ENCODE results near the gene LY6G6D.
A peak's percentile ranks its signal among the peaks of the same experiment; 100 is the strongest.

The LY6G6D gene

DNA sequence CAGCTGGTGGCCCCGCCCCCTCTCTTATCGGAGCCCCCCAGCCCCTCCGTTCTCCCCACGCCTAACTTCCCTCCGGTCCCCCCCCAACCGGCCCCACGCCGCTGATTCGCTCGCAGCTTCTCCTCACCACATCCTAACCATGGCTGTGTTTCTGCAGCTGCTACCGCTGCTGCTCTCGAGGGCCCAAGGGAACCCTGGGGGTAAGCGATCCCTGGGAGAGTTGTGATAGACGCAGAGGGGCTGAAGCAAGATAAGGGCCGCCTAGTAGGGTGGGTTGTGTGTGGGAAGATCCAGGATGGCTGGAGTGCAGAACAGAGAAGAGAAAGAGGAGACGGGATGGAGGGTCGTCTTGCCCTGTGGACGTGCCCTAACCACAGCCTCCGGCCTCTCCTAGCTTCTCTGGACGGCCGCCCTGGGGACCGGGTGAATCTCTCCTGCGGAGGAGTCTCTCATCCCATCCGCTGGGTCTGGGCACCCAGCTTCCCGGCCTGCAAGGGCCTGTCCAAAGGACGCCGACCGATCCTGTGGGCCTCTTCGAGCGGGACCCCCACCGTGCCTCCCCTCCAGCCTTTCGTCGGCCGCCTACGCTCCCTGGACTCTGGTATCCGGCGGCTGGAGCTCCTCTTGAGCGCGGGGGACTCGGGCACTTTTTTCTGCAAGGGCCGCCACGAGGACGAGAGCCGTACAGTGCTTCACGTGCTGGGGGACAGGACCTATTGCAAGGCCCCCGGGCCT, 8.3 kb downstream of the LY6G6D start, which contains the start of gene MPIG6B:
Gene MPIG6B (plus strand): TSS at position 129 of the 735 bp plus-strand sequence. CDS start 11 bp downstream, at position 140.
- DNase-seq (ENCODE audit: insufficient read length, low spot score) (no peak), FAIRE-seq (no peak)
- no peak for TF ChIP-seq PAX5 (IDR thresholded peaks at IDR 0.05; ENCODE audit: insufficient read depth, low read length, severe bottlenecking)
- TF ChIP-seq POLR2A (IDR thresholded peaks at IDR 0.05; ENCODE audit: low read depth, low read length), result no peak
- no peak for TF ChIP-seq TAF1 (IDR thresholded peaks at IDR 0.05; ENCODE audit: low read depth, low read length)
- no peak for TF ChIP-seq POLR2AphosphoS5 (IDR thresholded peaks at IDR 0.05; ENCODE audit: low read depth, low read length)
- TF ChIP-seq SPI1 (IDR thresholded peaks at IDR 0.05; ENCODE audit: low read depth, low read length), result no peak
- TF ChIP-seq POU2F2 (IDR thresholded peaks at IDR 0.05; ENCODE audit: low read depth, low read length), result no peak

DNA sequence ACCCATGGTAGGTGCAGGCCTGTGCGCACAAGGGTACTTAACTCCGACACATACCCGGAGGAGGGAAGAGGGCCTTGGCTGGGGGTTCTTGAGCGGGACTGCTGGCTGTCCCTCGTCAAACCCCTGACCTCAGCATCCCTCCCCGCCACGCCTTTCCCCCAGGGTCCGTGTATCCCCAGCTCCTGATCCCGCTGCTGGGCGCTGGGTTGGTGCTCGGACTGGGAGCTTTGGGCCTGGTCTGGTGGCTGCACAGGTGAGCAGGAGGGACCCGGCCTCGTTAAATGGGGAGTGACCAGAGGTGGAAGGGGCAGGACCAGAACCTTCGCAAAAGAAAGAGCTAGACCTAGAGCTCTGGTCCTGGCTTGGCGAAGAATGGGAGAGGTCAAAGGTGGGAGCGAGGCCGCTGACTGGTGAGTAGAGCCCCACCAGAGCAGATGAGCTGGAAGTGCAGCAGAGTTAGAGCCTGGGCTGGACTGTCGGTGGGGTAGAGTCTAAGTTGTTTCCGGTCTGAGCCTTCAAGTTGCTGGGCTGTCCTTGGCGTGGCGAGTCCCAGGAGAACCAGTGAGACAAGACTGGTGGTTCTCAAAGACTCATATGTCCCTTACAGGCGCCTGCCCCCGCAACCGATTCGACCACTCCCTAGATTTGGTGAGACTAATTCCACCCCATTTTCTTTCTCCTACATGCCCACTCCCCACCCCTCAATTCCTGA, 9.0 kb downstream of the LY6G6D start:
- DNase-seq (ENCODE audit: insufficient read length, low spot score), result no peak
- no peak for FAIRE-seq
- TF ChIP-seq POU2F2 (IDR thresholded peaks at IDR 0.05; ENCODE audit: low read depth, low read length), result no peak
- no peak for TF ChIP-seq SPI1 (IDR thresholded peaks at IDR 0.05; ENCODE audit: low read depth, low read length)
- TF ChIP-seq POLR2A (IDR thresholded peaks at IDR 0.05; ENCODE audit: low read depth, low read length), result no peak
- no peak for TF ChIP-seq TAF1 (IDR thresholded peaks at IDR 0.05; ENCODE audit: low read depth, low read length)
- no peak for TF ChIP-seq PAX5 (IDR thresholded peaks at IDR 0.05; ENCODE audit: insufficient read depth, low read length, severe bottlenecking)
- no peak for TF ChIP-seq POLR2AphosphoS5 (IDR thresholded peaks at IDR 0.05; ENCODE audit: low read depth, low read length)

DNA sequence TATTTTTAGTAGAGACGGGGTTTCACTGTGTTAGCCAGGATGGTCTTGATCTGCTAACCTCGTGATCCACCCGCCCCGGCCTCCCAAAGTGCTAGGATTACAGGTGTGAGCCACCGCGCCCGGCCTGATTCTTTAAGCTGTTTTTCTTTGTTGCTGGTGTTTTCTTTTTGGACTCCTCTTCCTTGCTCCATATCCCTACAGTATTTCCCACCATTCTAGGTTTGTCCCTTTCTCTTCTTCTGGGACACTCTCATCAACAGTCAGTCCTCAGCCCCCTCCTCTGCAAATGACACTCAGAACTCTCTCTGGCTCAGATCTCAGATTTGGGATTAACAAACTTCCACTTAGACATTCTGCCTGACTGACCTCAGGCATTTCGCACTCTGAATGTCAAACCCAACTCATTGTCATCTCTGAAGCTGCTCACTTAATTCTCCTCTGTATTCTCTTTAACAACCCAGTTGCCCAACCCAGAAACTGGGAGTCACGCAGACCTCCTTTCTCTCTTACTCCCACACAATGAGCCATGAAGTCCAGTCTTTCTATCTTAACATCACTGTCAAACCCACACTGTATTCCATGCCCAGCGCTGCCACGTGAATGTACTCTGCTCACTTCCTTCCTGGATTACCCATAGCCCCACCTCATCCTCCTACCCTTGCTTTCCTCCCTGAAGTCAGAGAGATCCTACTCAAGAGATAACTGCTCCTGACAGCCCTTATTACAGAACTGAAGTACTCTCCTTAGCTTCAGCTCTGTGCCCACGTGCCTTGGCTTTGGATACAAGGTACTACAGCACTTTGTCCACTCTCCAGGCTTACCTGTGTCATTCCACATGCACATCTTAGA, 10.6 kb downstream of the LY6G6D start:
- no peak for FAIRE-seq
- TF ChIP-seq POU2F2 (IDR thresholded peaks at IDR 0.05; ENCODE audit: low read depth, low read length), result no peak
- no peak for TF ChIP-seq POLR2AphosphoS5 (IDR thresholded peaks at IDR 0.05; ENCODE audit: low read depth, low read length)
- TF ChIP-seq POLR2A (IDR thresholded peaks at IDR 0.05; ENCODE audit: low read depth, low read length), result no peak
- TF ChIP-seq PAX5 (IDR thresholded peaks at IDR 0.05; ENCODE audit: insufficient read depth, low read length, severe bottlenecking), result no peak
- TF ChIP-seq SPI1 (IDR thresholded peaks at IDR 0.05; ENCODE audit: low read depth, low read length), result no peak
- no peak for TF ChIP-seq TAF1 (IDR thresholded peaks at IDR 0.05; ENCODE audit: low read depth, low read length)

DNA sequence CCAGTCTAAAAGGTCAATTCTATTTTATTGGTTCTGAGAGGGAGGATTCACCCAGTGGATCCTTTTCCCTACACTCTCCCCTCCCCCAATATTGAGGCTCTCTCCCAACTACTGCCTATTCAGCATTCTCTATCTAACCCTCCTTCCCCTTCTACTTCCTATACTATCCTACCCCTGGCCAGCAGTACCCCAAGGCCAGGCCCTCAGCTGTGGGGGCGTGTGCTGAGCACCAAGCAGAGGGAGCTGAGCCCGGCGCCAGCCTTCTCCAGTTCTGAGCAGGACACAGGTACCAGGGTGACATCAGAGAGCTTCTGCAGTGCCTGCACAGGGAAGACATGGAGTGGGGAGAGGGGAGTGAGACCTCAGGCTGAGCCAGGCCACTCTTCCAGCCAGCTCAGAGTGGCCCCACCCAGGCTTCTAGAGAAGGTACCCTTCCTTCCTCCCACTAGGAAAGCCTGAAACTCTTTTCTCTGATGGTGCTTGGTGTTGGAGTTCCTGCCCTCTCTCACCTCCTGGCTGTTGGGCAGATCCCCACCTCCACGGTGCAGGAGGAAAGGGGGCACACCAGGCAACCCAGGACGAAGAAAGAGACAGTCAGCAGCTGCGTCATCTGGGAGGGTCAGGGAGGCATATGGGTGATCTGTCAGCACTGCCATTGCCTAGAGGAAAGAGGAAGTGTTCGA, 12.0 kb downstream of the LY6G6D start:
- TF ChIP-seq SPI1 (IDR thresholded peaks at IDR 0.05; ENCODE audit: low read depth, low read length) (peak; percentile 99), POU2F2 (IDR thresholded peaks at IDR 0.05; ENCODE audit: low read depth, low read length) (no peak)
- DNase-seq (ENCODE audit: insufficient read length, low spot score) (peak; percentile 87), FAIRE-seq (peak; percentile 95)

More for the DNA sequence above, 10.6 kb downstream of the LY6G6D start:
- DNase-seq (ENCODE audit: insufficient read length, low spot score), result no peak

DNA sequence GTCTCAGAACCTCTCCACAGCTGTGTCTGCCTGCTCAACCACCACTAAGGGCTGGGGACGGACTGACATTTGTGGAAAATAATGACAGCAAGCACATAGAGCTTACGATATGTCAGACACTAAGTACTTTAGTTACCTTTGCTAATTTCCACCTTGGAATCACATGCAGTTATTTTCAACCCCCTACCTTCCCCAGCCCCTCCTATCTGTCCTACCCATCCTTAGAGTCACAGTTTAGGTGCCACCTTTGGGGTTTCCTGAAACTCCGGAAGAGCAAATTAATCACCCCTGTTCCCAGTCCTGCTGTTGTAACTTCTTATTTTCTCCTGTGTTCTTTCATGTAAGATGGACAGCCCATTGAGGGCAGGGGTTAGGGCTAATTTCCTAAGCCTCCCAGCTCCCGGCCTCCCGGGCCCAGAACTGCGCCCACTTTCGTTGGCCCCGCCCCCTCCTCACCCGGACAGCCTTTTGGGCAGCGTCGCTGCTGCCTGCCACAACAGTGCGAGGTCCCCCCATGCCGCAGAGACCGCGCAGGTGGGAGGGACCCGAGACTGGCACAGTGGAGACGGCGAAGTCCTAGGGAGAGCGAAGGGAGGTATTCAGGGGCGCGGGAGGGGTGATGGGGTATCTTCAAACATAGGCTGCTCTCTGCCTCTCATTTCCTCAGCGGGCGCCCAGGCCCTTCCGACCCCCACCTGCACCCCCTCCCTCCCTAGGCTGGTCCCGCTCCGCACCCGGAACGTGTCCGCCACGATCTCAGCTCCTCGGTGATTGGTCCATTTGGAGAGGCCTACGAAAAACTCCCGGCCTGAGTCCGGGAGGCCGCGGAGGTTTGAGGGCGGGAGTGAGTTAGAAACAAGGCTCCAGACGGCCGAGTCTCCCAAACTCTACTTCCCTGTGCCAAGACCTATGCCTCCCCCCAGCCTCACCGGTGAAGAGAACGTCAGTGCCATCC, 12.8 kb downstream of the LY6G6D start:
- DNase-seq (ENCODE audit: insufficient read length, low spot score) (no peak), FAIRE-seq (no peak)
- TF ChIP-seq POLR2AphosphoS5 (IDR thresholded peaks at IDR 0.05; ENCODE audit: low read depth, low read length) (no peak), POLR2A (IDR thresholded peaks at IDR 0.05; ENCODE audit: low read depth, low read length) (no peak), PAX5 (IDR thresholded peaks at IDR 0.05; ENCODE audit: insufficient read depth, low read length, severe bottlenecking) (no peak), TAF1 (IDR thresholded peaks at IDR 0.05; ENCODE audit: low read depth, low read length) (no peak), POU2F2 (IDR thresholded peaks at IDR 0.05; ENCODE audit: low read depth, low read length) (no peak), SPI1 (IDR thresholded peaks at IDR 0.05; ENCODE audit: low read depth, low read length) (no peak)

DNA sequence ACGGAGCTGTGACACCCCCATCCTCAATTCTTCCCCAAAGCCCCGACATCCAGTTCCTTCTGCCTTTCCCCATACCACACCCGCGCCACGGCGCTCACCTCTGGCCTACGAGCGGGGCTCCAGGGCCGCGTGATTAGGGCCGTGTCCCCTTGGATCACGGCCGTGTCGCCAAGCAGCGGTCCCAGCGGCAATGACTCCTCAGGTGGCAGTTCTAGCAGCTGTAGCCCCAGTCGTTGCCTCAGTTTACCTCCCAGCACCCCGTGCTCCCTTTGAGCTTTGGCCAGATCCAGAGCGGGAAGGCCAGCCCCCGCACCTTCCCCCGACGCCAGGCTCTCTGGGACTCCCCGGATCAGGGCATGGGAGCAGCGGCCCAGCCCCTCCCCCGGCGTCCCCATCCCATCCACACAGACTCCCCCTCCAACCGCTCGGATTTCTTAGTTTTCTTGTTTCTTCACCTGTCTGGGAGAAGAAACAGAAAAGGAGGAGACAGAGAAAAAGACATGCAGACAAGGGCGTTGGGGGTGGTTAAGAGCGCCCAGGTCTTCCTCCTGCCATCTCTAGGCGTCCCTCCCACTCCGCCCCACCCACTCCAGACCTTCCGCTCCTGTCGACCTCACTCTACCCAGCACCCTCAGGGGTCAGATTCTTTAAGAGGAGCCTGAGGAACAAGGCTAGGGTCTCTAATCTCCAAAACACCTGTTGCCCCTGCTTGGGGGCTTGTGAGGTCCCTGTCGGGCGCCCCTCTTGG, 13.8 kb downstream of the LY6G6D start, which contains the start of gene DDAH2:
Gene DDAH2 (minus strand): TSS at position 533 of the 748 bp plus-strand sequence. CDS start 138 bp downstream, at position 395.
- TF ChIP-seq SPI1 (IDR thresholded peaks at IDR 0.05; ENCODE audit: low read depth, low read length), result no peak
- 0 out of 2 replicates have a peak, but pooled peaks have one; percentile 43 for TF ChIP-seq POU2F2 (IDR thresholded peaks at IDR 0.05; ENCODE audit: low read depth, low read length)
- peak; percentile 69 for DNase-seq (ENCODE audit: insufficient read length, low spot score)
- no peak for FAIRE-seq

DNA sequence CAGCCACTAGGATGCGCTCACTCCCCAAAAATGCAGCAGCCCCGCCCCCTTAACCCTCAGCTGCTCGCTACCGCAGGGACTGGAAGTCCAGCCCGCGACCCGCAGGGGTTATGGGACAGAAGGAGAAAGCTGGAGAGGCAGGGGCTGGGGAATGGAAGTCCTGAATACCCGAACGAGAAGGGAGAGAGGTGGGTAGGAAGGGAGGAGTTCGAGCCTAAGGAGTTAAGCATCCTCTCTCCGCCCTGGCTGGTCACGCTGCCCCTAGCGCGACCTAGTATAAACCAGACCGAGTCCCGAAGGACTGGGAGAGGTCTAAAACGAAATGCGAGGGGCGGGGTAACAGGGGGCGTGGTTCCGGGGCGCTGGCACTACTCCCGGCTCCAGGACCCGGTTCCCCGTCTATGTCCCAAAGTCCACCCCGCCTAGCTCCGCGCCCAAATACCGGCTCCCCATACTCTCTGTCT, 14.4 kb downstream of the LY6G6D start:
- DNase-seq (ENCODE audit: insufficient read length, low spot score), result peak; percentile 52
- FAIRE-seq, result peak; percentile 86
- TF ChIP-seq PAX5 (IDR thresholded peaks at IDR 0.05; ENCODE audit: insufficient read depth, low read length, severe bottlenecking), result no peak
- TF ChIP-seq POLR2A (IDR thresholded peaks at IDR 0.05; ENCODE audit: low read depth, low read length), result 0 out of 2 replicates have a peak, but pooled peaks have one; percentile 6
